Colon (tissue), 2 donors: ENCODE measurements around the gene PC.

Source experiments
- FAIRE-seq: peaks from 2 replicates; lab custom pipeline; 2012; peaks lifted over from hg19 to GRCh38; lab: Jason Lieb, UNC
- donor health status: control.
- donor health status: control.

The PC gene

GRCh38 chr11:66866511-66866986 is 91.6 kb downstream of the PC start:
- FAIRE-seq: no peak

GRCh38 chr11:66866007-66866406 is 92.2 kb downstream of the PC start:
- FAIRE-seq: no peak

- no peak for FAIRE-seq
These were observed 93.1 kb downstream of the PC start for GRCh38 chr11:66864924-66865697.

GRCh38 chr11:66864172-66864901 is 93.8 kb downstream of the PC start:
- FAIRE-seq: no peak

GRCh38 chr11:66863428-66864125 is 94.6 kb downstream of the PC start:
- no peak for FAIRE-seq

GRCh38 chr11:66862559-66863037 is 95.6 kb downstream of the PC start:
- no peak for FAIRE-seq

GRCh38 chr11:66861774-66862558 is 96.2 kb downstream of the PC start:
- no peak for FAIRE-seq

GRCh38 chr11:66861038-66861773 is 97.0 kb downstream of the PC start:
- FAIRE-seq: no peak

- FAIRE-seq: no peak
These were observed 97.7 kb downstream of the PC start for GRCh38 chr11:66860449-66860831.

- no peak for FAIRE-seq
These were observed 98.3 kb downstream of the PC start for GRCh38 chr11:66859686-66860448.

- FAIRE-seq: no peak
These were observed 99.1 kb downstream of the PC start for GRCh38 chr11:66858939-66859685.

- no peak for FAIRE-seq
These were observed 99.8 kb downstream of the PC start for GRCh38 chr11:66858186-66858938.

GRCh38 chr11:66857927-66858185 is 100.3 kb downstream of the PC start:
- no peak for FAIRE-seq

- FAIRE-seq: no peak
These were observed 100.8 kb downstream of the PC start for GRCh38 chr11:66857234-66857926.

GRCh38 chr11:66856496-66857233 is 101.5 kb downstream of the PC start, which contains the start of gene LRFN4:
LRFN4 (plus strand) TSS chr11:66857064; CDS start chr11:66857745, 681 bp downstream.
- no peak for FAIRE-seq

GRCh38 chr11:66855574-66856495 is 102.3 kb downstream of the PC start:
- FAIRE-seq: no peak
